Hepatic stellate cell (primary cell): ENCODE measurements around the gene GNA14.
"Not testable (repeated sequence)": the region's sequence is repeated elsewhere in the genome, so short reads cannot be mapped to it uniquely, and the experiment has no call there.

ENCODE experiments used
- DNase-seq: peaks from one replicate; pipeline ENCODE4 v3.0.0; 2011; ENCODE audit warnings: low spot score

The GNA14 gene

GRCh38 chr9:77648234-77649108 is at the start of gene GNA14:
Gene GNA14 (minus strand): TSS chr9:77648322. CDS start chr9:77647793, 529 bp downstream.
- peak; percentile 25 for DNase-seq

- DNase-seq: no peak
Measured at GRCh38 chr9:77697238-77697984, 49.3 kb upstream of the GNA14 start.

- DNase-seq: not testable (repeated sequence)
Measured at GRCh38 chr9:77690723-77691122, 42.6 kb upstream of the GNA14 start.

- not testable (repeated sequence) for DNase-seq
Measured at GRCh38 chr9:77690119-77690518, 42.0 kb upstream of the GNA14 start.

- DNase-seq: not testable (repeated sequence)
Measured at GRCh38 chr9:77687737-77688136, 39.6 kb upstream of the GNA14 start.

- no peak for DNase-seq
Measured at GRCh38 chr9:77680581-77680980, 32.5 kb upstream of the GNA14 start.

- no peak for DNase-seq
Measured at GRCh38 chr9:77679661-77680368, 31.7 kb upstream of the GNA14 start.

GRCh38 chr9:77679088-77679487 is 31.0 kb upstream of the GNA14 start:
- DNase-seq: no peak

- no peak for DNase-seq
Measured at GRCh38 chr9:77677957-77678535, 29.9 kb upstream of the GNA14 start.

GRCh38 chr9:77677397-77677796 is 29.3 kb upstream of the GNA14 start:
- no peak for DNase-seq

GRCh38 chr9:77673941-77674791 is 26.0 kb upstream of the GNA14 start:
- DNase-seq: no peak

GRCh38 chr9:77672183-77672582 is 24.1 kb upstream of the GNA14 start:
- no peak for DNase-seq

- DNase-seq: no peak
Measured at GRCh38 chr9:77667151-77667550, 19.0 kb upstream of the GNA14 start.

- DNase-seq: peak; percentile 26
Measured at GRCh38 chr9:77663754-77664153, 15.6 kb upstream of the GNA14 start.

- DNase-seq: no peak
Measured at GRCh38 chr9:77661566-77662085, 13.5 kb upstream of the GNA14 start.

GRCh38 chr9:77659926-77660325 is 11.8 kb upstream of the GNA14 start:
- DNase-seq: no peak

- no peak for DNase-seq
Measured at GRCh38 chr9:77651203-77651602, 3.1 kb upstream of the GNA14 start.

- DNase-seq: peak; percentile 46
Measured at GRCh38 chr9:77649109-77649812, 1.1 kb upstream of the GNA14 start.

GRCh38 chr9:77647267-77648233 is 572 bp downstream of the GNA14 start:
- DNase-seq: peak; percentile 29
